Measurements from ENCODE around the gene NDUFB3. TPM values are rescaled to one million over a fixed set of nuclear protein-coding genes. Genes with fewer than 3 reads are reported as not detected.

The NDUFB3 gene
- total RNA-seq, 2 donors from 2014 or later, result 28.1 to 32.1 TPM

- Histone ChIP-seq H3K27ac (peak overlapping the region in 1 of 2 donors; percentile 62), H3K9me3 (no peaks in the 10 kb centered on the region), H3K36me3 (peaks cover 12% of the 10 kb centered on the region), H3K4me1 (ENCODE audit: control insufficient read depth in 1 of 2, low read depth in 2 of 2) (peaks cover 63 to 74% of the 10 kb centered on the region in 2 donors), H3K4me3 (peak overlapping the region; percentile 22), H3K27me3 (replicated peaks; ENCODE audit: insufficient read depth) (no peaks in the 10 kb centered on the region)
- no peak for TF ChIP-seq CTCF (IDR thresholded peaks at IDR 0.05)
- DNase-seq (ENCODE audit: low spot score) (no peak), ATAC-seq (ENCODE audit: insufficient number of reproducible peaks, low FRiP score, low read depth) (no peak)
These were observed 58.9 kb downstream of the NDUFB3 start for GRCh38 chr2:201130524-201131186.

- Histone ChIP-seq H3K27me3 (replicated peaks; ENCODE audit: insufficient read depth) (no peaks in the 10 kb centered on the region), H3K4me3 (no peak overlapping the region), H3K4me1 (ENCODE audit: control insufficient read depth in 1 of 2, low read depth in 2 of 2) (peaks cover 46 to 57% of the 10 kb centered on the region in 2 donors), H3K27ac (peak overlapping the region; percentile 20 to 28), H3K9me3 (no peaks in the 10 kb centered on the region), H3K36me3 (peaks cover 27% of the 10 kb centered on the region)
- ATAC-seq (ENCODE audit: insufficient number of reproducible peaks, low FRiP score, low read depth) (no peak), DNase-seq (ENCODE audit: low spot score) (no peak)
- no peak for TF ChIP-seq CTCF (IDR thresholded peaks at IDR 0.05)
These were observed 60.7 kb downstream of the NDUFB3 start for GRCh38 chr2:201132518-201132917.

Other genes starting within 250 kb of the NDUFB3 start
- gene CLK1, start 207.3 kb upstream of the NDUFB3 start, total RNA-seq, result 100 to 1,000 TPM in 1 of 2 donors, 10 to 100 TPM in 1; 99.5 to 194 TPM
- 10 to 100 TPM in 1 of 2 donors, 1 to 10 TPM in 1; 8.4 to 25.5 TPM for gene PPIL3, start 182.9 kb upstream of the NDUFB3 start, total RNA-seq
- gene NIF3L1, start 182.6 kb upstream of the NDUFB3 start, total RNA-seq, result 10 to 100 TPM; 11.9 to 15.9 TPM
- 10 to 100 TPM; 16.4 to 20.0 TPM for gene ORC2, start 108.3 kb upstream of the NDUFB3 start, total RNA-seq
- gene HYCC2, start 330 bp upstream of the NDUFB3 start, total RNA-seq, result 10 to 100 TPM; 15.3 to 25.0 TPM
- 100 to 1,000 TPM; 165 to 315 TPM for gene CFLAR, start 44.2 kb downstream of the NDUFB3 start, total RNA-seq
- 10 to 100 TPM; 10.3 to 12.3 TPM for gene CASP10, start 111.1 kb downstream of the NDUFB3 start, total RNA-seq
- gene CASP8, start 188.5 kb downstream of the NDUFB3 start, total RNA-seq, result 10 to 100 TPM; 11.5 to 14.6 TPM